Suprapubic skin (tissue), 4 donors: ENCODE data around the gene DNAI7. TPM values are rescaled to one million over a fixed set of nuclear protein-coding genes. Genes with fewer than 3 reads are reported as not detected.

Source experiments
- DNase-seq, 2 donors: peaks; one replicate each; pipeline ENCODE4 v3.0.0-alpha.2; 2019; ENCODE audit warnings: low spot score in 2 of 2
- H3K27ac ChIP-seq: fragments of 200-600 bp; sonication (generic); one replicate; pipeline ENCODE4 v1.5.1; 2019
- H3K27me3 ChIP-seq: fragments of 200-600 bp; sonication (generic); one replicate; pipeline ENCODE4 v1.5.1; 2019
- H3K36me3 ChIP-seq: fragments of 200-600 bp; sonication (generic); one replicate; pipeline ENCODE4 v1.5.1; 2019
- H3K4me1 ChIP-seq: fragments of 200-600 bp; sonication (generic); one replicate; pipeline ENCODE4 v1.5.1; 2019
- H3K4me3 ChIP-seq: fragments of 200-600 bp; sonication (generic); one replicate; pipeline ENCODE4 v1.5.1; 2019; ENCODE audit warnings: mild to moderate bottlenecking
- H3K9me3 ChIP-seq: fragments of 200-600 bp; sonication (generic); one replicate; pipeline ENCODE4 v1.5.1; 2019
- CTCF ChIP-seq, 2 donors: fragments of 200-600 bp in 1 of 2; fragments of 450-650 bp in 1 of 2; sonication (generic) in 1 of 2; IDR thresholded peaks; one replicate each; pipeline ENCODE4 v1.5.1; 2016 to 2019; ENCODE audit warnings: antibody characterized with exemption in 2 of 2, mild to moderate bottlenecking in 1 of 2, moderate library complexity in 1 of 2
- EP300 ChIP-seq: sonication (generic); formaldehyde crosslinking; IDR thresholded peaks from one replicate; pipeline ENCODE4 v1.6.1; 2017; ENCODE audit warnings: antibody characterized with exemption
- POLR2A ChIP-seq, 2 donors: fragments of 450-650 bp; IDR thresholded peaks; one replicate each; pipeline ENCODE4 v1.6.1; 2017; ENCODE audit warnings: antibody characterized with exemption in 2 of 2, mild to moderate bottlenecking in 2 of 2, moderate library complexity in 2 of 2
- POLR2AphosphoS5 ChIP-seq, 3 donors: sonication (generic); formaldehyde crosslinking; IDR thresholded peaks; one replicate each; pipeline ENCODE4 v1.6.1; 2017; ENCODE audit warnings: antibody characterized with exemption in 3 of 3
- WGBS: methylation state at CpG from one replicate; pipeline ENCODE4 v1.1.5; 2018; 5-methylcytosine and 5-hydroxymethylcytosine counted together
- total RNA-seq, 4 donors: library from RNA; depleted of rRNA; stranded (reverse); fragments of >200 nt; gene quantifications; one replicate each; pipeline ENCODE4 v1.1.0, GENCODE V29; 2016

DNAI7 gene
- total RNA-seq, 4 donors from 2014 or later: 1.2 to 3.0 (median 1.2) TPM; not detected in 1

GRCh38 chr12:25126746-25127145, 68.2 kb downstream of the DNAI7 start:
- no peak for TF ChIP-seq CTCF (IDR thresholded peaks at IDR 0.05)
- TF ChIP-seq POLR2A (IDR thresholded peaks at IDR 0.05): no peak
- TF ChIP-seq POLR2AphosphoS5 (IDR thresholded peaks at IDR 0.05): no peak
- TF ChIP-seq EP300: no peak
- no peak overlapping the region for H3K27ac ChIP-seq
- no peaks in the 10 kb centered on the region for H3K4me1 ChIP-seq
- no peak for DNase-seq
- no peaks in the 10 kb centered on the region for H3K27me3 ChIP-seq
- WGBS: 84% methylated on average over 1 of the region's 1 CpG
- H3K4me3 ChIP-seq: no peak overlapping the region
- H3K9me3 ChIP-seq: no peaks in the 10 kb centered on the region
- H3K36me3 ChIP-seq: no peaks in the 10 kb centered on the region

- TF ChIP-seq POLR2AphosphoS5 (IDR thresholded peaks at IDR 0.05): no peak
- no peak for TF ChIP-seq CTCF (IDR thresholded peaks at IDR 0.05)
- TF ChIP-seq EP300: no peak
- no peak for TF ChIP-seq POLR2A (IDR thresholded peaks at IDR 0.05)
- no peak overlapping the region for H3K4me3 ChIP-seq
- H3K9me3 ChIP-seq: no peaks in the 10 kb centered on the region
- H3K36me3 ChIP-seq: no peaks in the 10 kb centered on the region
- no peak for DNase-seq
- H3K4me1 ChIP-seq: no peaks in the 10 kb centered on the region
- no peaks in the 10 kb centered on the region for H3K27me3 ChIP-seq
- no peak overlapping the region for H3K27ac ChIP-seq
Measured at GRCh38 chr12:25126101-25126500, 68.9 kb downstream of the DNAI7 start.

GRCh38 chr12:25124493-25124892, 70.5 kb downstream of the DNAI7 start:
- Histone ChIP-seq H3K4me1 (no peaks in the 10 kb centered on the region), H3K4me3 (no peak overlapping the region), H3K9me3 (no peaks in the 10 kb centered on the region), H3K27me3 (no peaks in the 10 kb centered on the region), H3K27ac (no peak overlapping the region), H3K36me3 (no peaks in the 10 kb centered on the region)
- DNase-seq: no peak
- TF ChIP-seq EP300 (no peak), POLR2AphosphoS5 (IDR thresholded peaks at IDR 0.05) (no peak), CTCF (IDR thresholded peaks at IDR 0.05) (no peak), POLR2A (IDR thresholded peaks at IDR 0.05) (no peak)

GRCh38 chr12:25123126-25123525, 71.8 kb downstream of the DNAI7 start:
- H3K4me1 ChIP-seq: no peaks in the 10 kb centered on the region
- DNase-seq: no peak
- H3K27me3 ChIP-seq: no peaks in the 10 kb centered on the region
- TF ChIP-seq CTCF (IDR thresholded peaks at IDR 0.05): no peak
- no peak for TF ChIP-seq EP300
- TF ChIP-seq POLR2AphosphoS5 (IDR thresholded peaks at IDR 0.05): no peak
- TF ChIP-seq POLR2A (IDR thresholded peaks at IDR 0.05): no peak
- no peaks in the 10 kb centered on the region for H3K36me3 ChIP-seq
- 67% methylated on average over 1 of the region's 1 CpG for WGBS
- no peak overlapping the region for H3K27ac ChIP-seq
- H3K9me3 ChIP-seq: no peaks in the 10 kb centered on the region
- H3K4me3 ChIP-seq: no peak overlapping the region

GRCh38 chr12:25121916-25122315, 73.0 kb downstream of the DNAI7 start:
- no peak for TF ChIP-seq CTCF (IDR thresholded peaks at IDR 0.05)
- TF ChIP-seq POLR2A (IDR thresholded peaks at IDR 0.05): no peak
- TF ChIP-seq POLR2AphosphoS5 (IDR thresholded peaks at IDR 0.05): no peak
- TF ChIP-seq EP300: no peak
- no peak overlapping the region for H3K27ac ChIP-seq
- H3K27me3 ChIP-seq: no peaks in the 10 kb centered on the region
- no peaks in the 10 kb centered on the region for H3K4me1 ChIP-seq
- H3K36me3 ChIP-seq: no peaks in the 10 kb centered on the region
- 89% methylated on average over 3 of the region's 3 CpGs for WGBS
- no peak overlapping the region for H3K4me3 ChIP-seq
- DNase-seq: no peak
- H3K9me3 ChIP-seq: no peaks in the 10 kb centered on the region
